HTERT RPE-1 (cell line): ENCODE measurements around the gene PLBD2.

Source experiments
- in situ Hi-C: fragments of 300-500 bp; cut with MboI; formaldehyde crosslinking; loops from 4 replicates; pipeline ENCODE4 v1.14.3; 2020; ENCODE audit warnings: low sequenced_read_pairs

PLBD2 gene

DNA sequence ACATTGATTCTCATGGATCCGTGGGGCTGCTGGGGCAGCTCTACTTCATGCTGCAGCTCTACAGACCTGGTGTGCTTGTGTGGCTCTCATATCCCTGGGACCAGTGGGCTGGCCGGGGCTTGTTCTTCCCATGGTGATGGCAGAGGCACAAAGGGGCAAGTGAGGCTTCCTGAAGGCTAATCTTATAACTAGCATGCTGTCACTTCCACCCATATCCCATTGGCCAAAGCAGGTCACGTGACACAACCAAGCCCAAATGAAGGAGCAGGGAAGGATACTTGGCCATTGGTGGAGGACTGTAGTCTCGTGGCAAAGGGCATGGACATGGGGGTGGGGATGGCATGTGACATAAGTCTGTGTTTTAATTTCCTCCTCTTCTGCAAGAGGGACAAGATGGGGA lies 9.9 kb downstream of the PLBD2 start:
- in situ Hi-C loops, result no loop called here

DNA sequence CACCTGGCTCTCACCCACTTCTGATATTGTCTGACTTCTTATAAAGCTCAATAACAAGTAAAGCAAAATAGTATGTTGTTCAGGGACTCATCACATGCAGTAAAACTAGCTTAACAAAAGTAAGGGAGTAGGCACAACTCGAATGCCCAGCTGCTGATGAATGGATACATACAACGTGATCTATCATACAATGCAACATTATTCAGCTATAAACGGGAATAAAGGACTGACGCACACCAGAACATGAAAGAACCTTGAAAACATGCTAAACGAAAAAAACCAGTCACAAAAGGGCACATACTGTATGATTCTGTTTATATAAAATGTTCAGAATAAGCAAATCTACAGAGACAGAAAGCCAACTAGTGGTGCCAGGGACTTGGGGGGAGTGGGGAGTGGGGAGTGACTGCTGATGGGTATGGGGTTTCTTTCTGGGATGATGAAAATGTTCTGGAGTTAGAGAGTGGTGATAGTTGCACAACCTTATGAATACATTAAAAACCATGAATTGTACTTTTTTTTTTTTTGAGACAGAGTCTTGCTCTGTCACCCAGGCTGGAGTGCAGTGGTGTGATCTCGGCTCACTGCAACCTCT lies 11.1 kb downstream of the PLBD2 start:
- in situ Hi-C loops, result no loop called here

DNA sequence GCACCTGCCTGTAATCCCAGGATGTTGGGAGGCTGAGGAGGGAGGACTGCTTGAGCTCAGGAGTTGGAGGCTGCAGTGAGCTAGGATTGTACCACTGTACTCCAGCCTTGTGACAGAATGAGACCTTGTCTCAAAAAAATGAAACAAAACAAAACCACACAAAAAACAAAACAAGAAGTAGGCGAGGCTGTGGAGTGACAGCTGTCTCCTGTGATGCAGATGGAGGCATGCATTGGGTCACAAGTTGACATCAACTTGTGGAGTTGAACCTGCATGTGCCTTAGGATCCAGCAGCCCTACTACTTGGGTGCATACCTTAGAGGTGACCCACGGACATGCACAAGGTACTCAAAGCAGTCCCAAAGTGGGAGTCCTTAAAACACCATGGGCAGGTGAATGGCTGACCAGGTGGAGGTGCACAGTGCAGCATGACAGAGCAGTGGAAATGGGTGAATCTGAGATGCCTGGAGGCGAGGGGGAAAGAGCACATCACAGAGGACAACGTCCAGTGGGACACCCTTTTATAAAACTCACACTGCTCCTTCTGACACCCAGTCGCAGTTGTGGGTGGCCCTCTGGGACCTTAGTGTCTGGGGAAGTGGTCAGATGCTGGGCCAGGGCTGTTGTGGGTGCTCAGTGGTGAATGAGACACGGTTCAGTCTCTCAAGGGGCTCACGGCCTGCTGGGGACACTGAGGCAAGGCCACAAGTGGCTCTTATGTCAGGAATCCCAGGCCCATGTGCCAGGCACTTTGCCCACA lies 12.7 kb downstream of the PLBD2 start:
- in situ Hi-C loops, result no loop called here

DNA sequence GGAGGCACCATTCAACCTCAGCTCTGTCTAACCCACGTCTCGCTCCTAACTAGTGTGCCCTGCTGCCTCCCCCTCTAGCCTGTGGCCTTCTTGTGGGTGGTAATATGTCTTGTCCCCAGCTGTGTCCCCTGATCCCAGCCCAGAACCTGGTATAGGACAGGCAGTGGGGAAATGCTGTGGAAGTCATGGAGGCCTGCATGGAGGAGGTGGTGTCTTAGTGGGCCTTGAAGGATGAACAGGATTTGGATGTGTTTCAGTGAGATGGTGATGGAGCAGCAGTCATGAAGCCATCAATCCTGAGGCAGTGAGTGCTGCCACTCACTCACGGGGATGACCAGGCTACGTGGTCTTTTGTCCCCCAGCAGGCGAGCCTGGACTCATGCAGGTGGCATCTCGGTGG lies 13.4 kb downstream of the PLBD2 start:
- in situ Hi-C loops, result no loop called here

DNA sequence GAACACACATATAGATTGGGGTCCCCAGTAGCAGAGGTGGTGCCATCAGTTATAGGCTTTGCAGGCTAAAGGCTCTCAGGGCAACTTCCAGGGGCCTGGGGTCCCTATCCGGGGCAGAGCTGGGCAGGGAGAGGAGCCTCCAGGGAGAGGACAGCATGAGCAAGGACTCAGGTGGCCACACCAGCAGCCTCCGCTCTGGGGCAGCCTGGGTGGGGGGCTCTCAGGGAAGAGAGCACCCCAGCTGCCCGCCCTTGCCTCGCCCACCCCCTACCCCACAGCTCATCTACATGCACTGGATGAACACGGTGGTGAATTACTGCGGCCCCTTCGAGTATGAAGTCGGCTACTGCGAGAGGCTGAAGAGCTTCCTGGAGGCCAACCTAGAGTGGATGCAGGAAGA lies 14.0 kb downstream of the PLBD2 start:
- in situ Hi-C loops, result no loop called here

DNA sequence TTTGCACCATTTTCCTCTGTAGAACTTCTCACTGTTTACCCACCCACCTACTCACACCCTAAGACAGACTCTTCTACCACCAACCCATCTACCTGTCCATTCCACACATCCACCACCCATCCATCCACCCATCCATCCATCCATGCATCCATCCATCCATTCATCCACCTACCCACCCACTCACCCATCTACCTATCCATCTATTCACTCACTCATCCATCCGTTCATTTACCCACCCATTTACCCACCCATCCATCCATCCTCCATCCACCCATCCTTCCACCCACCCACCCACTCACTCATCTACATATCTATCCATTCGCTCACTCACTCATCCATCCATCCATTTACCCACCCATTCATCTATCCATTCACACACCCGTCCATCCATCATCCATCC lies 15.1 kb downstream of the PLBD2 start:
- in situ Hi-C loops, result no loop called here

DNA sequence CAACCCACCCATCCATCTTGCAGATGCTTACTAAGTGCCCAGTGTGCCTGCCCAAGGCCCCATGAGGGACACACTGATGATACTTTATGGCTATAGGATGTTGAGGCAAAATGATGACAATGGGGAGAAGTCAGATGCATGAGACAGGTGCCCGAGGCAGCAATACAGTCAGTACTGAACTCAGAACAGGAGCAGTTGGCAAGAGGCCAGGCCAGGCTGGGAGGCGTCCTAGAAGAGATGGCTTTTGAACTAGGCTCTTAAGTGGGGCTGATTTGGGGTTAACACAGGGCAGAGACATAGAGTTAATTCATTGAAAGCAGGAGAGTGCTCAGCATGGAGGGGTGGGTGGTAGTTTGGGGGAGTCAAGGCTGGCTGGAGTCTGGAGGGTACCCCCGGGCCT lies 15.6 kb downstream of the PLBD2 start:
- in situ Hi-C loops, result no loop called here

DNA sequence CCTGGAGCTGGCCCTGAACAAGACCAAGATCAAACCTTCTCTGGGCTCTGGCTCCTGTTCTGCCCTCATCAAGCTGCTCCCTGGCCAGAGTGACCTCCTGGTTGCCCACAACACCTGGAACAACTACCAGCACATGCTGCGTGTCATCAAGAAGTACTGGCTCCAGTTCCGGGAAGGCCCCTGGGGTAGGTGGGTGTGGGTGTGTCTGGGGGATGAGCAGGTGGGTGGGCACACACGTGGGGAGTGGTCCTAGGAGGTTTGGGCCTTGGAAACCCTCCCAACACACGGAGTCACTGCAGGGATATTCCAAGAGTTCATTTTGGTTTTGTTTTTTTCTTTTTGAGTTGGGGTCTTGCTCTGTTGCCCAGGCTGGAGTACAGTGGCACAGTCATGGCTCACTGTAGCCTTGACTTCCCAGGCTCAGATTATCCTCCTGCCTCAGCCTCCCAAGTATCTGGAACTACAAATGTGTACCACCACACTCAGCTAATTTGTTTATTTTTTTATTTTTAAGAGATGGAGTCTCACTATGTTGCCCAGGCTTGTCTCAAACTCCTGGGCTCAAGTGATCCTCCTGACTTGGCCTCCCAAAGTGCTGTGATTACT lies 16.5 kb downstream of the PLBD2 start:
- in situ Hi-C loops, result no loop called here

DNA sequence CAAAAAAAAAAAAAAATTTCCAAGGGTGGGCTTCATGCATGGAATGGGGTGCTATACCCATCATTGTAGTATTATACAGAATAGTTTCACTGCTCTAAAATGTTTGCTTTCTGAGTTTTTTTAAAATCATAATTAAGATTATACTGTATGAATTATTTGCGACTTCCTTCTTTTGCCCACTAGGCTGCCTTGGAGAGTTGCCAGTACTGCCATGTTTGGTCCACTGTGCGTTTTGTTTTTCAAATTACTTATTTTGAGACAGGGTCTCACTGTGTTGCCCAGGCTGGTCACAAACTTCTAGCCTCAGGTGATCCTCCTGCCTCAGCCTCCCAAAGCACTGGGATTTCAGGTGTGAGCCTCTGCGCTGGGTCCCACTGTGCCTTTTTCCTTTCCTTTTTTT lies 19.9 kb downstream of the PLBD2 start:
- in situ Hi-C loops, result no loop called here

DNA sequence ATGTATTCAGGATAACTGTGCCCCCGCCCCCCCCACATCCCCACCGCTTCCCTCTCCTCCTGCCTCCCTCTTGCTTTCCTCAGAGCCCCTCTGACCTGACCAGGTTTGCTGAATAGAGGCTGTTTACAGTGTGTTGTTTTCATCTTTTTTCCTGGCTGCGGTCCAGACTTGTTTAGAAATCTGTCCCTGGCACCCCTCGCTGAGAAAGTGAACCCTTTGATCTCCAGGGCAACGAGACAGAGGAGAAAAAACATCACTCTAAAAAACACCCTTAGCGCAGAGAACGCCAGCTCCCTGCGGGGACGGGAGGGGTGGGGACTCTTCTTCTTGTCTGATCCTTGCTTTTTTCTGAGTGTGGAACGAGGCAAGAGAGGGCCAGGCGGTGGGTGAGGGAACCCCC lies 22.8 kb downstream of the PLBD2 start:
- in situ Hi-C loops, result no loop called here

DNA sequence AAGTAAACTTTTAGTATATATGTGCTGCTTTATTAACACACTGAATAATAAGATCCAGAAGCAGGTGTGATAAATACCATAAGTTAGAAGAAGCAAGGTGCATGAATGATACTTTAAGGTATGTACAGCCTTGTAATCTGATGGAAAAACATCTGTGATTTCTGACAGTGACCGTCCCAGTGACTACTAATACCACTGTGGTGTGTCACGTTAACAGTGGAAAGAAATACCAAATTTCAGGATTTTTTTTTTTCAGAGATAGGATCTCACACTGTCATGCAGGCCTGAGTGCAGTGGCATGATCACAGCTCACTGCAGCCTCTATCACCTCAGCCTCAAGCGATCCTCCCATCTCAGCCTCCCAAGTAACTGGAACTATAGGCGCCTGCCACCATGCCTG lies 23.8 kb downstream of the PLBD2 start:
- in situ Hi-C loops, result no loop called here

DNA sequence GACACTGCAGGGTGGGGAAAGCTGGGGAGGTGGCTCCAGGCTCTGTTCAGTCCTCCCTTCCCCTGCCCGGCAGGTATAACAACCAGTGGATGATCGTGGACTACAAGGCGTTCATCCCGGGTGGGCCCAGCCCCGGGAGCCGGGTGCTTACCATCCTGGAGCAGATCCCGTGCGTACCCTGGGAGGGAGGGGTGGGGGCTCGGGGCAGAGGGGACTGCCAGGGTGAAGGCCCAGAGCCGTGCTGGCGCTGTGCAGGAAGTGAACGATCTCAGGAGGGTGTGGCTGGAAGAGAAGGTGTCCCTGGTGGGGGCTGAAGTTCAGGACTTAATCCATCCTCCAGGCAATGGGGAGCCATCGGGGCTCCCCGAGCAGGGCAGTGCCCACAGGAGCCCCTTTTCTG lies 26.4 kb downstream of the PLBD2 start:
- in situ Hi-C loops, result no loop called here

DNA sequence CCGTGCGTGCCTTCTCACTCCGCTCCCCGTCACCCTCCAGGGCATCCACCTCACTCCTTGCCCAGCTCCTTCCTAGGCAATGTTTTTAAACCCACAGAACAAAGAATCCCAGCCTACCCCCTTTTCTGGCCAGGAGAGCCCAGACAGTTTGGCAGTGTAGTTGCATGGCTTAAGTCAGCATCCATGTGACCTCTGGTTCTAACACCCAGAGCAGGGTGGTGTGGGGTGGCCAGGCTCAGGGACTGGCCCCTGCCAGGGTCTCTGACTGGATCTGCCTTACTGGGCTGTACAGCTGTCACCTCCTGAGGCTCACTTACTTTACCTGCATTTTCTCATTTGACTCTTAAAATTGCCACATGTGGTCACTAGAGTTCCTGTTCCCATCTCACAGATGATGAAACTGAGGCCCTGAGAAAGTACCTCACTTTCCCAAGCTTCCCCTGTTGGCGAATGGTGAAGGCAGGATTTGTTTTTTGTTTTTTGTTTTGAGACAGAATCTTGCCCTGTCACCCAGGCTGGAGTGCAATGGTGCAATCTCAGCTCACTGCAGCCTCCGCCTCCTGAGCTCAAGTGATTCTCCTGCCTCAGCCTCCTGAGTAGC lies 27.0 kb downstream of the PLBD2 start:
- in situ Hi-C loops, result no loop called here

DNA sequence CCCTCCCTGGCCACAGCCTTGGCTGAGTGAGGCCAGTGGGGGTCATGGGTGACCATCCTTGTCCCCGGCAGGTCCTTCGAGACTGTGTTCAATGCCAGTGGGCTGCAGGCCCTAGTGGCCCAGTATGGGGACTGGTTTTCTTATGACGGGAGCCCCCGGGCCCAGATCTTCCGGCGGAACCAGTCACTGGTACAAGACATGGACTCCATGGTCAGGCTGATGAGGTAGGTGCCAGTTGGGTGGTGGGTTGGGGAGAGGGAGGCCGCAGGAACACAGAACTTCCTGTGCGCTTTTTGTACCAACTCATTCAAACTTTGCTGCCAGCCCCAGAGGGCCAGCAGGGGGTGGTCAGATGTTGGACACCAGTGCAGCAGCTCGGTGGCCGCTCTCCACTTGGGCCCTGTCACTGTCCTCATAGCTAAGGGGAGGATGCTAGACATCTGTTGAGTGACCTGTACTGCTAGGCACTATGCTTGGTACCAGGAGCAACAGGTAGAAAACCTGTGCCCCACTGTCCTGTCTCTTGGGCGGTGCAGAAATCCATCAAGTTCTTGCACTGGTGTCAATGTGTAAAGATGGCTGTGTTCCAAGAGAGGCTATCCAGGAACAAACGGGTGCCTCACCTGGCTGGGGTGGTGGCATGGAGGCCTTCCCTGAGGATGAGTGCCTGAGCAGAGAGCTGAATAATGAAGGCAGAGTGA lies 28.6 kb downstream of the PLBD2 start:
- in situ Hi-C loops, result no loop called here

DNA sequence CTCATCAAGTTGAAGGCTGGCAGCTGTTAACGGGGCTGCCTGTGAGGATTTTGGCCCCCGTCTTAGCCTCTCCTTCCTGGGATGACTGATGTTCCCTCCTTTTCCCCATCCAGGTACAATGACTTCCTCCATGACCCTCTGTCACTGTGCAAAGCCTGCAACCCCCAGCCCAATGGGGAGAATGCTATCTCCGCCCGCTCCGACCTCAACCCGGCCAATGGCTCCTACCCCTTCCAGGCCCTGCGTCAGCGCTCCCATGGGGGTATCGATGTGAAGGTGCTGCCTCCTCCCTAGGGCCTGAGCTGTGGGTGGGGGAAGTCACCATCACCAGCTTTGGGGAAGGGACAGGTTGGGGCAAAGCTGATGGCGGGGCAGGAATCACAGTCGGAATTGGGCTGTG lies 29.2 kb downstream of the PLBD2 start:
- in situ Hi-C loops, result no loop called here

DNA sequence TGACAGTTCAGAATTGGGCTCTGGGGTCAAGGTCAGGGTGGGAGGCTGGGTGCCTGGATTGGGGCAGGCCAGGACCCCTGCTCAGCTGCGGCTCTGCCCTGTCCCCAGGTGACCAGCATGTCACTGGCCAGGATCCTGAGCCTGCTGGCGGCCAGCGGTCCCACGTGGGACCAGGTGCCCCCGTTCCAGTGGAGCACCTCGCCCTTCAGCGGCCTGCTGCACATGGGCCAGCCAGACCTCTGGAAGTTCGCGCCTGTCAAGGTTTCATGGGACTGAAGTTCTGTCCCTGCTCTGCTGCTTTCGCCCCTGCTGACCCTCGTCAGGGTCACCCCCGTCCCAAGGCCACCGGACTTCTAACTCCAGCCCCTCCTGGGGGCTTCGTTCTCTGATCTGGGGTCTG lies 30.0 kb downstream of the PLBD2 start:
- in situ Hi-C loops, result no loop called here

DNA sequence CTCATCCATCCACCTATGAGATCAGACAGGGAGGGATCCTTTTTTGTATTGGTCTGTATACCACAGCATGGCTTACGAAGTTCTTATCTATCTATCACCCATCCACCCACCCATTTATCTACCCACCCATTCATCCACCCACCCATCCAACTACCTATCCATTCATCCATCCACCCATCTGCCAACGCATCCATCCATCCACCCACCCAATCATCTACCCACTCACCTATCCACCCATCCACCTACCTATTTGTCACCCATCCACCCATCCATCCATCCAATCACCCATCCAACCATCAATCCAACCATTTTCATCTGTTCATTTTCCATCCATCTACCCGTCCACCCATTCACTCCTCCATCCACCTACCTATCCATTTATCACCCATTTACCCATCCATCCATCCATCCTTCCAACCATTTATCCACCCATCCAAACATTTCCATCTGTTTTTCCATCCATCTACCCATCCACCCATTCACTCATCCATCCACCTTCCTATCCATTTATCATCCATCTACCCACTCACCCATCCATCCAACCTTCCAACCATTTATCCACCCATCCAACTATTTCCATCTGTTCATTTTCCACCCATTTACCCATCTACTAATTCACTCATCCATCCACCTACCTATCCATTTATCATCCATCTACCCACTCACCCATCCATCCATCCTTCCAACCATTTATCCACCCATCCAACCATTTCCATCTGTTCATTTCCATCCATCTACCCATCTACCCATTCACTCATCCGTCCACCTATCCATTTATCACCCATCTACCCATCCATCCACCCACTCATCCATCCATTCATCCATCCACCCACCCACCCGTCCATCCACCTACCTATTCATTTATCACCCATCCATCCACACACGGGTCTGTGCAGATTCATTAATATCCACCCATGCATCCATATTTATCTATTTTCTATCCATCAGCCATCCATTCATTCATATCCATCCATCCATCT lies 32.0 kb downstream of the PLBD2 start:
- in situ Hi-C loops, result no loop called here

DNA sequence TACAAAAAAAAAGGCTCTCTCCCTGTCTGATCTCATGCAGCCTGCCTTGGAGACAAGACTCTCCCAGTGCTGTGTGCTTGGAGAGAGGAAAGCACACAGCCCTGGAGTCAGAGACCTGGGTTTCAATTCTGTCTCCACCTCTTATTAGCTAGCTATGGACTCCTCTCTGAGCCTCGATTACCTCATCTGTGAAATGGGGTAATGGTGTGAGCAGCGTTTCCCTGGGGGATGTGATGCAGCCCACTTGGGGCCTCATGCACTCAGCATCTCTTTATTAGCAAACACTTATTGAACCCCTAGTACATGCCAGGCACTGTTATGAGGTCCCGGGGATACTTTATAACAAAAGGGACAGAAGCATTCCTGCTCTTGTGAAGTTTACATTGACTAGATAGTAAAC lies 32.8 kb downstream of the PLBD2 start:
- in situ Hi-C loops, result no loop called here

DNA sequence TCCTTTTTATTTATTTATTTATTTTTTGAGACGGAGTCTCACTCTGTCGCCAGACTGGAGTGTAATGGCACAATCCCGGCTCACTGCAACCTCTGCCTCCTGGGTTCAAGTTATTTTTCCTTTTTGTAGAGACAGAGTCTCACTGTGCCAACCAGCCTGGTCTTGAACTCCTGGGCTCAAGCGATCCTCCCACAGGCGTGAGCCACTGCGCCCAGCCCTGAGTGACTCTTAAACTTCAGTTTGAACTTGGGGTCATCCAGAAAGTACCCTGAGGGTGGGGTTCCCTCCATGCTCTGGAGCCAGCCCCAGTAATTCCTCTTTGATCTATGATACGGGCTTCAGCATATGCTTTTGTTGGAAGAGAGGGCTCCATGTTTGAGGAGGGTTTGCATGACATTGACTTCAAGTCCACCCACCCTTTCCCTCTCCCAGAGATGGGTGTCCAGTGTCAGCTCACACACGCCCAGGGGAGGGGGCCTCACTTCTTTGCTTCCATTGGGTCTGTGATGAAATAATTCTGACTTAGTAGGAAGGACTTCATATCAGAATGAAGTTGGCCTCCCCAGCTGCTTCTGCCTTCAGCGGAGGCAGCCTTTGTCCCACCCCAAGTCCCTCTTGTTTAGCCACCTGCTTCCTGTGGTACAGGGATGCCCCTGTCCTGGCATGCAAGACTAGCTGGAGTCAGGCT lies 33.4 kb downstream of the PLBD2 start:
- in situ Hi-C loops, result no loop called here

DNA sequence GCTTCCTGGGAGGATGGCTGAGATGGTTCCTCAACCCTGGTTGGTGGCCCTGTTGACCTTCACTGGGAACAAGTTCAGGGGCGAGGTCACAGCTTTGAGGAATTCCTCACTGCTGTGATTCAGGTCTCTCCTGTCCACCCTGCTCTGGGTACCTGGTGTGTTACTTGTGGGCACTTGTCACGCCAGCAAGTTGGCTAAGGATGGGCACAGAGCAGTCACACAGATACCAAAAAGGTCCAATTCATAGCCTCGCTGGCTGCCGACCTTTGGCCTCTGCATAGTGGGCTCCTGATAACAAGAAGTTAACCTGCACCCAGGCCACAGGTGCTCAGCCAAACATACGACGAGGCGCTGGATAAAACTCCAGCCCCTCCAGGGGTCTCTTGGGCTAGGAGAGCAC lies 34.1 kb downstream of the PLBD2 start:
- in situ Hi-C loops, result no loop called here
